IMR-90 (cell line): ENCODE results near the gene TBC1D1. TPM values are rescaled to one million over a fixed set of nuclear protein-coding genes. Genes with fewer than 3 reads are reported as not detected.

Experiments used
- ATAC-seq: fragments of 200-7000 bp; cut with Tn5 transposase; 2 replicates; pipeline ENCODE4 v1.9.1; 2020; ENCODE audit warnings: low read depth, mild to moderate bottlenecking, moderate library complexity
- BruUV-seq: library from RNA; stranded (reverse); fragments of 400-500 nt; replicated peaks from 2 replicates; lab custom pipeline; 2021; lab: Mats Ljungman, UMichigan
- CTCF ChIA-PET: fragments of 300-600 bp; formaldehyde crosslinking; extraction: SDS; loops from one replicate; lab custom pipeline; 2021; ENCODE audit warnings: antibody characterized with exemption; lab: Yijun Ruan, JAX
- POLR2A ChIA-PET: fragments of 300-600 bp; sonication (Branson Sonifier 250); formaldehyde crosslinking; loops from one replicate; lab custom pipeline; 2022; ENCODE audit warnings: antibody characterized with exemption; ENCODE audit not compliant: unreplicated experiment; lab: Charles Lee
- DNase-seq: peaks from one replicate; pipeline ENCODE4 v3.0.0; 2013
- H2AFZ ChIP-seq: replicated peaks from 2 replicates; pipeline ENCODE3; 2013; ENCODE audit warnings: low read length, mild to moderate bottlenecking; ENCODE audit not compliant: poor library complexity
- H2AK5ac ChIP-seq: 2 replicates; pipeline ENCODE4 v1.6.1; 2013; ENCODE audit warnings: low read depth, low read length, inconsistent platforms
- H2AK9ac ChIP-seq: replicated peaks from 2 replicates; pipeline ENCODE3; 2013; ENCODE audit warnings: mild to moderate bottlenecking, low read depth, low read length, moderate library complexity; ENCODE audit not compliant: poor library complexity
- H2BK120ac ChIP-seq: 2 replicates; pipeline ENCODE4 v1.6.1; 2013; ENCODE audit warnings: low read depth, low read length, inconsistent platforms
- H2BK15ac ChIP-seq: 3 replicates; pipeline ENCODE4 v1.6.1; 2013; ENCODE audit warnings: low read depth, low read length, inconsistent platforms
- H2BK20ac ChIP-seq: 2 replicates; pipeline ENCODE4 v1.6.1; 2013; ENCODE audit warnings: low read depth, mild to moderate bottlenecking, inconsistent platforms, low read length, moderate library complexity
- H2BK5ac ChIP-seq: 2 replicates; pipeline ENCODE4 v1.6.1; 2013; ENCODE audit warnings: mild to moderate bottlenecking, low read depth, low read length, inconsistent platforms; ENCODE audit not compliant: poor library complexity, severe bottlenecking
- H3K14ac ChIP-seq: replicated peaks from 2 replicates; pipeline ENCODE4 v1.6.1; 2013; ENCODE audit warnings: low read depth, low read length, inconsistent platforms
- H3K18ac ChIP-seq: 2 replicates; pipeline ENCODE4 v1.6.1; 2013; ENCODE audit warnings: low read depth, low read length, control low read depth
- H3K23ac ChIP-seq: 2 replicates; pipeline ENCODE4 v1.6.1; 2013; ENCODE audit warnings: low read depth, low read length, inconsistent platforms
- H3K27ac ChIP-seq: 2 replicates; pipeline ENCODE4 v1.5.1; 2013; ENCODE audit warnings: mild to moderate bottlenecking, control low read depth, low read length; ENCODE audit not compliant: insufficient read depth
- H3K27me3 ChIP-seq: 2 replicates; pipeline ENCODE4 v1.6.1; 2013; ENCODE audit warnings: low read length; ENCODE audit not compliant: control insufficient read depth, insufficient read depth
- H3K36me3 ChIP-seq: 2 replicates; pipeline ENCODE4 v1.6.1; 2013; ENCODE audit warnings: low read length, mixed read lengths; ENCODE audit not compliant: control insufficient read depth, insufficient read depth
- H3K4ac ChIP-seq: 2 replicates; pipeline ENCODE4 v1.6.1; 2013; ENCODE audit warnings: low read depth, low read length, inconsistent platforms
- H3K4me1 ChIP-seq: 2 replicates; pipeline ENCODE4 v1.6.1; 2013; ENCODE audit warnings: low read length, mixed read lengths; ENCODE audit not compliant: control insufficient read depth, insufficient read depth
- H3K4me2 ChIP-seq: 2 replicates; pipeline ENCODE4 v1.6.1; 2013; ENCODE audit warnings: low read depth, mild to moderate bottlenecking, control low read depth, low read length, moderate library complexity
- H3K4me3 ChIP-seq: 2 replicates; pipeline ENCODE4 v1.5.1; 2013; ENCODE audit warnings: low read depth, mild to moderate bottlenecking, control low read depth, low read length, moderate library complexity; ENCODE audit not compliant: insufficient read depth
- H3K56ac ChIP-seq: 2 replicates; pipeline ENCODE4 v1.6.1; 2013; ENCODE audit warnings: low read length, inconsistent platforms; ENCODE audit not compliant: insufficient read depth; ENCODE audit errors: extremely low read depth
- H3K79me1 ChIP-seq, 2 experiments: 2 replicates each; pipeline ENCODE4 v1.6.1; 2013; ENCODE audit warnings: low read length in 2 of 2, inconsistent platforms in 1 of 2, low read depth in 1 of 2
- H3K9ac ChIP-seq: 2 replicates; pipeline ENCODE4 v1.6.1; 2013; ENCODE audit warnings: low read depth, low read length, control low read depth
- H3K9me1 ChIP-seq: 2 replicates; pipeline ENCODE4 v1.6.1; 2013; ENCODE audit warnings: low read length, inconsistent platforms; ENCODE audit not compliant: insufficient read depth
- H3K9me3 ChIP-seq: 2 replicates; pipeline ENCODE4 v1.6.1; 2013; ENCODE audit warnings: low read length; ENCODE audit not compliant: control insufficient read depth, insufficient read depth
- H4K20me1 ChIP-seq: 2 replicates; pipeline ENCODE4 v1.6.1; 2013; ENCODE audit warnings: low read length, inconsistent platforms; ENCODE audit not compliant: insufficient read depth
- H4K5ac ChIP-seq: 2 replicates; pipeline ENCODE4 v1.6.1; 2013; ENCODE audit warnings: mild to moderate bottlenecking, low read depth, low read length, control low read depth
- H4K8ac ChIP-seq, 2 experiments: 2 replicates each; pipeline ENCODE4 v1.6.1; 2013; ENCODE audit warnings: low read depth in 2 of 2, low read length in 2 of 2, control low read depth in 1 of 2, inconsistent platforms in 1 of 2
- H4K91ac ChIP-seq: 2 replicates; pipeline ENCODE4 v1.6.1; 2013; ENCODE audit warnings: low read depth, low read length, inconsistent platforms; ENCODE audit not compliant: insufficient read depth
- BHLHE40 ChIP-seq: fragments of 150-350 bp; IDR thresholded peaks from 2 replicates; pipeline ENCODE4 v1.6.1; 2016; ENCODE audit warnings: mild to moderate bottlenecking, low read depth, low read length
- CEBPB ChIP-seq: IDR thresholded peaks from 2 replicates; pipeline ENCODE4 v1.6.1; 2012; ENCODE audit warnings: low read depth, low read length, improper control_type of control experiment
- CHD1 ChIP-seq: IDR thresholded peaks from 2 replicates; pipeline ENCODE4 v1.6.1; 2012; ENCODE audit warnings: low read depth, low read length, improper control_type of control experiment
- CTCF ChIP-seq: conservative IDR thresholded peaks from 2 replicates; pipeline ENCODE4 v1.5.1; 2012; ENCODE audit warnings: mild to moderate bottlenecking, low read depth, low read length, improper control_type of control experiment
- ELK1 ChIP-seq: fragments of 150-350 bp; IDR thresholded peaks from 2 replicates; pipeline ENCODE4 v1.6.1; 2016; ENCODE audit warnings: low read depth, mild to moderate bottlenecking, low read length, moderate library complexity, borderline replicate concordance
- MAFK ChIP-seq: IDR thresholded peaks from 2 replicates; pipeline ENCODE4 v1.6.1; 2012; ENCODE audit warnings: low read depth, low read length, improper control_type of control experiment
- MAZ ChIP-seq: IDR thresholded peaks from 2 replicates; pipeline ENCODE4 v1.6.1; 2012; ENCODE audit warnings: low read depth, mild to moderate bottlenecking, low read length, improper control_type of control experiment, moderate library complexity, borderline replicate concordance
- MXI1 ChIP-seq: IDR thresholded peaks from 2 replicates; pipeline ENCODE4 v1.6.1; 2012; ENCODE audit warnings: low read depth, mild to moderate bottlenecking, low read length, moderate library complexity, borderline replicate concordance
- NFE2L2 ChIP-seq: fragments of 150-350 bp; IDR thresholded peaks from 2 replicates; pipeline ENCODE4 v1.6.1; 2016; ENCODE audit warnings: low read depth, mild to moderate bottlenecking, low read length
- POLR2A ChIP-seq: IDR thresholded peaks from 2 replicates; pipeline ENCODE4 v1.6.1; 2012; ENCODE audit warnings: mild to moderate bottlenecking, low read depth, low read length
- RAD21 ChIP-seq: IDR thresholded peaks from 2 replicates; pipeline ENCODE4 v1.6.1; 2012; ENCODE audit warnings: low read length, improper control_type of control experiment
- RCOR1 ChIP-seq: IDR thresholded peaks from 2 replicates; pipeline ENCODE4 v1.6.1; 2012; ENCODE audit warnings: mild to moderate bottlenecking, low read length, improper control_type of control experiment; ENCODE audit not compliant: insufficient replicate concordance
- RFX5 ChIP-seq: IDR thresholded peaks from 2 replicates; pipeline ENCODE4 v1.8.0; 2012; ENCODE audit warnings: low read depth, mild to moderate bottlenecking, low read length, moderate library complexity
- SMC3 ChIP-seq: fragments of 150-350 bp; IDR thresholded peaks from 2 replicates; pipeline ENCODE4 v1.6.1; 2016; ENCODE audit warnings: low read depth, mild to moderate bottlenecking, antibody characterized with exemption, low read length, moderate library complexity
- WGBS, 2 experiments: methylation state at CpG; one replicate each; pipeline versions ENCODE4 v1.1.5 to v1.1.7; 2013; ENCODE audit warnings: missing lambda C conversion rate in 2 of 2; ENCODE audit not compliant: insufficient read length in 1 of 2; ENCODE audit errors: extremely low coverage in 2 of 2; 5-methylcytosine and 5-hydroxymethylcytosine counted together
- dilution Hi-C: fragments of 300-500 bp; cut with HindIII; formaldehyde crosslinking; loops from one replicate; pipeline ENCODE4 v1.14.3; 2018; ENCODE audit warnings: low sequenced_read_pairs; ENCODE audit not compliant: unreplicated experiment
- in situ Hi-C: fragments of 300-500 bp; cut with MboI; formaldehyde crosslinking; loops from 3 replicates; pipeline ENCODE4 v1.14.3; 2019; ENCODE audit warnings: low sequenced_read_pairs, inconsistent platforms, mixed read lengths
- intact Hi-C: fragments of 100-400 bp; cut with micrococcal nuclease; formaldehyde crosslinking; loops from 2 replicates; pipeline ENCODE4 v1.10.0; 2022
- polyA plus RNA-seq, 3 experiments: library from polyadenylated mRNA; depleted of rRNA; stranded (reverse); fragments of >200 nt; gene quantifications; 2 replicates each; pipeline ENCODE4 v1.2.3, GENCODE V29; 2012; ENCODE audit warnings: low replicate concordance in 1 of 3
- total RNA-seq: library from RNA; depleted of rRNA; stranded (reverse); fragments of >200 nt; gene quantifications from 2 replicates; pipeline ENCODE4 v1.2.3, GENCODE V29; 2012

Gene TBC1D1
- total and polyA plus RNA-seq, 2 of the 4 experiments (the other 2 are of a cell fraction) = 42.4 to 104 TPM

- TF ChIP-seq MXI1 (no peak), NFE2L2 (no peak), MAFK (peak; percentile 14; the same call in 1 of the 2 replicates)
Measured at GRCh38 chr4:38119668-38120385, 228.9 kb downstream of the TBC1D1 start (continued).

GRCh38 chr4:38120772-38121171 is 229.9 kb downstream of the TBC1D1 start:
- H2AK5ac ChIP-seq = peak overlapping the region; percentile 87; the same call in 1 of the 2 replicates
- H3K79me1 ChIP-seq = peaks cover 5 to 18% of the 10 kb centered on the region in 2 experiments; a peak in 2 of 4 replicates
- CTCF ChIA-PET = no interaction called here
- DNase-seq (no peak), ATAC-seq (no peak)
- H3K27me3 ChIP-seq = no peaks in the 10 kb centered on the region
- POLR2A ChIA-PET = no interaction called here
- no peak for TF ChIP-seq RCOR1
- no peak for TF ChIP-seq CEBPB
- TF ChIP-seq MAFK = no peak
- no peak for TF ChIP-seq RAD21
- TF ChIP-seq ELK1 = no peak
- TF ChIP-seq CHD1 = no peak
- TF ChIP-seq MAZ = no peak
- no peak for TF ChIP-seq RFX5
- TF ChIP-seq SMC3 = no peak
- no peak for TF ChIP-seq POLR2A
- TF ChIP-seq BHLHE40 = no peak
- no peak for TF ChIP-seq CTCF
- peaks cover 2% of the 10 kb centered on the region for H3K36me3 ChIP-seq
- intact Hi-C loops = no loop called here
- H3K23ac ChIP-seq = peak overlapping the region; percentile 74; the same call in 1 of the 2 replicates
- peak overlapping the region; percentile 51; the same call in 1 of the 2 replicates for H4K5ac ChIP-seq
- H3K4ac ChIP-seq = peak overlapping the region; percentile 55
- peak overlapping the region; percentile 55 for H3K18ac ChIP-seq
- peak overlapping the region; percentile 51 for H3K27ac ChIP-seq
- H2BK5ac ChIP-seq = peak overlapping the region; percentile 80
- H3K4me2 ChIP-seq = peak overlapping the region; percentile 39
- H2BK20ac ChIP-seq = peak overlapping the region; percentile 18
- peak overlapping the region; percentile 36 to 60 for H4K8ac ChIP-seq
- no CpG with 5 or more reads among the region's 4 CpGs for WGBS, 2 experiments
- no TSS peak for BruUV-seq
- H2AFZ ChIP-seq = peak overlapping the region; percentile 11
- H3K4me1 ChIP-seq = peaks cover 17% of the 10 kb centered on the region
- H4K91ac ChIP-seq = peak overlapping the region; percentile 60
- no peaks in the 10 kb centered on the region for H3K9me3 ChIP-seq
- peaks cover 4% of the 10 kb centered on the region; the same call in 1 of the 2 replicates for H4K20me1 ChIP-seq
- dilution Hi-C loops = no loop called here
- H3K9ac ChIP-seq = peak overlapping the region; percentile 25; the same call in 1 of the 2 replicates
- peaks cover 24% of the 10 kb centered on the region for H3K9me1 ChIP-seq
- no peak overlapping the region for H3K4me3 ChIP-seq
- H2BK120ac ChIP-seq = peak overlapping the region; percentile 54
- in situ Hi-C loops = no loop called here
- H2AK9ac ChIP-seq = no peak overlapping the region
- peak overlapping the region; percentile 48; the same call in 1 of the 2 replicates for H3K14ac ChIP-seq
- peak overlapping the region; percentile 80; the same call in 2 of the 3 replicates for H2BK15ac ChIP-seq
- no peak overlapping the region for H3K56ac ChIP-seq
